ENCODE results near the gene NALCN. TPM values are rescaled to one million over a fixed set of nuclear protein-coding genes. Genes with fewer than 3 reads are reported as not detected.

Gene NALCN
- total RNA-seq, 3 donors from 2014 or later, result 0.80 to 12.1 (median 1.6) TPM

- H3K36me3 ChIP-seq, result no peaks in the 10 kb centered on the region
- no peak overlapping the region for H3K4me3 ChIP-seq
- intact Hi-C loops (cut with DNase I; ENCODE audit: low total_unique reads), result no loop called here
- no peak for DNase-seq (ENCODE audit: low spot score in 2 of 2)
- no peaks in the 10 kb centered on the region for H3K27me3 ChIP-seq
- no peaks in the 10 kb centered on the region for H3K9me3 ChIP-seq
- no peaks in the 10 kb centered on the region for H3K4me1 ChIP-seq
- H3K27ac ChIP-seq, result no peak overlapping the region
- TF ChIP-seq CTCF (IDR thresholded peaks at IDR 0.05) (no peak), POLR2AphosphoS5 (IDR thresholded peaks at IDR 0.05) (no peak), POLR2A (IDR thresholded peaks at IDR 0.05) (no peak)
These were observed 69.2 kb downstream of the NALCN start for GRCh38 chr13:101346942-101347728.

DNA sequence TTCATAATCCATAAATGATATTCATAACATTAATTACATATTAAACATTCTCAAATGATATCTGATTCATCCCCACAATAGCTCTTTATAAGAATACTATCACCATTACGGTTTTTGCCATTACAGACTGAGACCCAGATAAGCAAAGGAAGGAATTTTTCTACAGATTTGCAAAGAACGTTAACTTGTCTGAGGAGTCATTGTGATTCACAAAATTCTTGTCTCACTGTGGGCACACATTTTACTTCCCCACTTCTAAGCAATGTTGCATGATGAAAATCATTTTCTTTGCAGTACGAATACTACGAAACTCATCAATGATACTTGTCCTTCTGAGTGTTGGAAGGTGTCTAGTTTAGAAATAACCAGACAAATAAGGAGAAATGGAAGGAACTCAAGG is 70.1 kb downstream of the NALCN start:
- TF ChIP-seq CTCF (IDR thresholded peaks at IDR 0.05) (no peak), POLR2A (IDR thresholded peaks at IDR 0.05) (no peak), POLR2AphosphoS5 (IDR thresholded peaks at IDR 0.05) (no peak)
- intact Hi-C loops (cut with DNase I; ENCODE audit: low total_unique reads), result no loop called here

DNA sequence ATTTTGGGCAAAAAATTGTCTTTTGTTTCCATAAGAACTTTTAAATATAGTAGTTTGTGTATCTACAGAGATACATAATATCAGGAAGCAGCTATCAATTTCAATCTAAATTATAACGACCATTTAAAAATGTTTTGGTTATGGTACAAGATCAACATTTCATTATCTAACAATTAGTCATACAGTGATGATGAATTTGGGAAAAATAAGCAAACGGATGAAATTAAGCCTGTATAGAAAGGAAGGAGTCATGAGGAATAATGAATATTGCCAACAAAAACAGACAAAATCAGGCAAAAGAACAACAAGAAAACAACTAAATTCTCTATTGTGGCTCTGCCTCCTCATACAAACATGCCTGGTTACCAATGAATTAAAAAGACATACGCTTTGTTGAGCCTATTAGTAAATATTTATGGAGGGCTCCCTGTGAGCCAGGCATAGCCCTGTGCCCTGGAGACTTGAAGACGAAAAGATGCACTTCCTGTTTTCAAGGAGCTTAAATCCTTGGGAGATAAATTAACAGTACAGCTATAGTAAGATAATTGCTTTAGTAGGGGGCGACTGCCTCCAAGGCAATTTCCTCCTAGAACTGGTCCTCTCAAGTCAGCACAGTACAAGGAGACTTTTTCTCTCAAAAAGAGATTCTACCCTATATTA is 73.0 kb downstream of the NALCN start:
- TF ChIP-seq POLR2A (IDR thresholded peaks at IDR 0.05) (no peak), CTCF (IDR thresholded peaks at IDR 0.05) (no peak), POLR2AphosphoS5 (IDR thresholded peaks at IDR 0.05) (no peak)
- intact Hi-C loops (cut with DNase I; ENCODE audit: low total_unique reads), result no loop called here
- Histone ChIP-seq H3K36me3 (no peaks in the 10 kb centered on the region), H3K4me3 (no peak overlapping the region), H3K9me3 (no peaks in the 10 kb centered on the region), H3K27me3 (no peaks in the 10 kb centered on the region), H3K4me1 (no peaks in the 10 kb centered on the region), H3K27ac (no peak overlapping the region)
- no peak for DNase-seq (ENCODE audit: low spot score in 2 of 2)

More for the DNA sequence above, 70.1 kb downstream of the NALCN start:
- no peaks in the 10 kb centered on the region for H3K36me3 ChIP-seq
- no peaks in the 10 kb centered on the region for H3K9me3 ChIP-seq
- no peak overlapping the region for H3K27ac ChIP-seq
- no peaks in the 10 kb centered on the region for H3K4me1 ChIP-seq
- no peak overlapping the region for H3K4me3 ChIP-seq
- no peak for DNase-seq (ENCODE audit: low spot score in 2 of 2)
- H3K27me3 ChIP-seq, result no peaks in the 10 kb centered on the region

GRCh38 chr13:101341464-101341863 is 74.8 kb downstream of the NALCN start:
- H3K4me1 ChIP-seq, result no peaks in the 10 kb centered on the region
- no peaks in the 10 kb centered on the region for H3K27me3 ChIP-seq
- TF ChIP-seq POLR2AphosphoS5 (IDR thresholded peaks at IDR 0.05), result no peak
- no peak for TF ChIP-seq POLR2A (IDR thresholded peaks at IDR 0.05)
- TF ChIP-seq CTCF (IDR thresholded peaks at IDR 0.05), result no peak
- H3K4me3 ChIP-seq, result no peak overlapping the region
- no peak for DNase-seq (ENCODE audit: low spot score in 2 of 2)
- no peaks in the 10 kb centered on the region for H3K36me3 ChIP-seq
- intact Hi-C loops (cut with DNase I; ENCODE audit: low total_unique reads), result no loop called here
- H3K9me3 ChIP-seq, result no peaks in the 10 kb centered on the region
- no peak overlapping the region for H3K27ac ChIP-seq

DNA sequence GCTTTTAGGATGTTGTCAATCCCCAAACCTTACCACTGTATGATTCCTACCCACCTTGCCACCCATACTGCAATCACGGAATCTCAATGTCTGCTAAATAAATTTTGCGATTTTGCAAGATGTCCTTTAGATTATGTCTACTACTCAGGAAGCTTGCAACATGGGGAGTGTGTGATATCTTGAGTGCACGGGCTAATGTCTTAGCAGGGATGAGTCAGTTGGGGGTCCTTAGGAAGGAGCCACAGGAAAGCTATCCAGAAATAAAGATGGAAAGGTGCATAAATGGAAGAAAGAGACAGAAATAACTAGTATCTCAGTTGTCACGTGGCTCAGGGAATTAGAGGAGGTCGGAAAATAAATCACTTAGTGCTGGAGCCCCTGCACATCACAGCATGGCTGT is 77.1 kb downstream of the NALCN start:
- intact Hi-C loops (cut with DNase I; ENCODE audit: low total_unique reads), result no loop called here
- DNase-seq (ENCODE audit: low spot score in 2 of 2), result no peak
- TF ChIP-seq POLR2A (IDR thresholded peaks at IDR 0.05) (no peak), POLR2AphosphoS5 (IDR thresholded peaks at IDR 0.05) (no peak), CTCF (IDR thresholded peaks at IDR 0.05) (no peak)
- Histone ChIP-seq H3K4me1 (no peaks in the 10 kb centered on the region), H3K27me3 (no peaks in the 10 kb centered on the region), H3K9me3 (no peaks in the 10 kb centered on the region), H3K4me3 (no peak overlapping the region), H3K36me3 (no peaks in the 10 kb centered on the region), H3K27ac (no peak overlapping the region)
